ENCODE data around the gene BBLN.

GRCh38 chr9:128124873-128125579, 35.0 kb upstream of the BBLN start:
- TF ChIP-seq ZFP30 (CRISPR knock-in tag; IDR thresholded peaks at IDR 0.05) (no peak), ZNF70 (CRISPR knock-in tag; IDR thresholded peaks at IDR 0.05) (no peak), PATZ1 (CRISPR knock-in tag; IDR thresholded peaks at IDR 0.05; ENCODE audit: borderline replicate concordance) (no peak), ZFP3 (CRISPR knock-in tag; IDR thresholded peaks at IDR 0.05) (no peak), CSRNP3 (CRISPR knock-in tag; IDR thresholded peaks at IDR 0.05) (no peak), TOX (CRISPR knock-in tag; IDR thresholded peaks at IDR 0.05; ENCODE audit: borderline replicate concordance) (no peak), TCF4 (CRISPR knock-in tag; IDR thresholded peaks at IDR 0.05; ENCODE audit: borderline replicate concordance) (no peak), SNAI2 (CRISPR knock-in tag; IDR thresholded peaks at IDR 0.05) (no peak), RARB (CRISPR knock-in tag; IDR thresholded peaks at IDR 0.05) (no peak)

Data from SK-N-SH treated with all-trans-retinoic acid at 6 μM for 48 hours (cell line).